HepG2 (cell line): ENCODE measurements around the gene TARDBP. TPM values are rescaled to one million over a fixed set of nuclear protein-coding genes. Genes with fewer than 3 reads are reported as not detected.
"Not testable (repeated sequence)": the region's sequence is repeated elsewhere in the genome, so short reads cannot be mapped to it uniquely, and the experiment has no call there.

Source experiments
- ATAC-seq: fragments of 200-7000 bp; cut with Tn5 transposase; 3 replicates; pipeline ENCODE4 v1.9.1; 2020; ENCODE audit warnings: mild to moderate bottlenecking, moderate library complexity
- BruUV-seq: library from RNA; stranded (reverse); fragments of 400-500 nt; replicated peaks from 2 replicates; lab custom pipeline; 2021; lab: Mats Ljungman, UMichigan
- CTCF ChIA-PET: fragments of 300-600 bp; formaldehyde crosslinking; extraction: SDS; loops from one replicate; lab custom pipeline; 2021; ENCODE audit warnings: low total read pairs, inconsistent platforms, low intra/inter-chr PET ratio; lab: Yijun Ruan, JAX
- POLR2A ChIA-PET: fragments of 350-600 bp; sonication (Branson Sonifier 250); formaldehyde crosslinking; loops from one replicate; lab custom pipeline; 2020; ENCODE audit warnings: antibody characterized with exemption, inconsistent platforms; lab: Yijun Ruan, JAX
- DNase-seq: peaks from one replicate; pipeline ENCODE4 v3.0.0-alpha.2; 2015; ENCODE audit warnings: low spot score
- FAIRE-seq: peaks from 3 replicates; lab custom pipeline; 2011; peaks lifted over from hg19 to GRCh38; lab: Jason Lieb, UNC
- H2AFZ ChIP-seq: one replicate; pipeline ENCODE4 v1.6.1; 2011; ENCODE audit warnings: low read length, inconsistent platforms
- H3K27ac ChIP-seq: fragments of 300-600 bp; 3 replicates; pipeline ENCODE4 v1.8.0; 2011; ENCODE audit warnings: mixed run types, mild to moderate bottlenecking, mixed read lengths, low read length, inconsistent platforms; ENCODE audit not compliant: insufficient read depth; ENCODE audit errors: extremely low read length
- H3K27me3 ChIP-seq, 2 experiments: fragments of 200-600 bp in 1 of 2; 2 replicates in 1 of 2; 3 replicates in 1 of 2; pipeline versions ENCODE4 v1.6.0 to v1.8.0; 2011; ENCODE audit warnings: low read length in 2 of 2, mild to moderate bottlenecking in 2 of 2, moderate library complexity in 2 of 2, inconsistent platforms in 1 of 2; ENCODE audit not compliant: insufficient read depth in 2 of 2, control insufficient read depth in 1 of 2
- H3K36me3 ChIP-seq, 2 experiments: fragments of 200-600 bp in 1 of 2; replicated peaks in 1 of 2; 2 replicates in 1 of 2; 3 replicates in 1 of 2; pipeline versions ENCODE4 v1.5.1 to v1.8.0; 2011; ENCODE audit warnings: low read length in 2 of 2, inconsistent platforms in 1 of 2; ENCODE audit not compliant: insufficient read depth in 2 of 2, control insufficient read depth in 1 of 2
- H3K4me1 ChIP-seq: 2 replicates; pipeline ENCODE4 v1.5.1; 2012; ENCODE audit warnings: low read length, inconsistent platforms; ENCODE audit not compliant: insufficient read depth
- H3K4me2 ChIP-seq: 2 replicates; pipeline ENCODE4 v1.6.0; 2011; ENCODE audit warnings: low read depth, low read length, inconsistent platforms
- H3K4me3 ChIP-seq, 3 experiments: fragments of 200-600 bp in 1 of 3; sonication (generic), shearing (Covaris generic) in 1 of 3; replicated peaks in 1 of 3; 2 replicates each; pipeline ENCODE4 v1.5.1; 2011 to 2016; ENCODE audit warnings: low read length in 3 of 3, inconsistent platforms in 2 of 3, low read depth in 2 of 3, mild to moderate bottlenecking in 2 of 3, control low read depth in 1 of 3, mixed read lengths in 1 of 3; ENCODE audit not compliant: insufficient read depth in 1 of 3
- H3K79me2 ChIP-seq: one replicate; pipeline ENCODE4 v1.6.1; 2011; ENCODE audit warnings: low read length, inconsistent platforms; ENCODE audit not compliant: insufficient read depth
- H3K9ac ChIP-seq: 2 replicates; pipeline ENCODE4 v1.6.0; 2011; ENCODE audit warnings: mild to moderate bottlenecking, low read depth, low read length, inconsistent platforms; ENCODE audit not compliant: insufficient read depth
- H3K9me3 ChIP-seq: 2 replicates; pipeline ENCODE4 v1.5.1; 2012; ENCODE audit warnings: mild to moderate bottlenecking, low read length
- H4K20me1 ChIP-seq: 2 replicates; pipeline ENCODE4 v1.6.0; 2011; ENCODE audit warnings: inconsistent platforms, mild to moderate bottlenecking, low read length, moderate library complexity; ENCODE audit not compliant: insufficient read depth
- ZNF318 ChIP-seq: sonication (generic); formaldehyde crosslinking; IDR thresholded peaks from 2 replicates; pipeline ENCODE4 v1.4.0; 2020; ENCODE audit warnings: mild to moderate bottlenecking, missing genetic modification reagents
- WGBS: methylation state at CpG from one replicate; pipeline ENCODE4 v1.1.6; 2017; ENCODE audit warnings: low lambda C conversion rate; 5-methylcytosine and 5-hydroxymethylcytosine counted together
- in situ Hi-C: cut with HindIII; loops from 2 replicates; pipeline ENCODE4 v1.10.0; 2017; ENCODE audit warnings: low pct_unique_long_range_greater_than_20kb; ENCODE audit not compliant: extremely low pct_ligation_motif_present
- intact Hi-C: fragments of 100-400 bp; cut with micrococcal nuclease; formaldehyde crosslinking; loops from one replicate; pipeline ENCODE4 v1.10.0; 2022; ENCODE audit not compliant: unreplicated experiment
- polyA plus RNA-seq, 8 experiments: library from polyadenylated mRNA; depleted of rRNA in 3 of 8; stranded (reverse) in 7 of 8; unstranded in 1 of 8; fragments of >200 nt; fragmentation: Illumina TruSeq in 4 of 8; extraction: Trizol in 4 of 8; gene quantifications; 2 replicates each; pipeline versions ENCODE4 v1.2.1 to v1.2.3, GENCODE V29; 2011 to 2016; ENCODE audit warnings: low read depth in 4 of 8, missing spikeins in 1 of 8, mixed read lengths in 1 of 8; ENCODE audit not compliant: insufficient read depth in 1 of 8
- total RNA-seq, 5 experiments: library from RNA; depleted of rRNA; stranded (reverse); fragments of >200 nt; fragmentation: Illumina TruSeq; extraction: Trizol; gene quantifications; 2 replicates each; pipeline ENCODE4 v1.2.3, GENCODE V29; 2016; ENCODE audit warnings: low read depth in 1 of 5

The TARDBP gene
- total and polyA plus RNA-seq, 2 of the 13 experiments (the other 11 are each of a cell fraction or from before 2014, with no cell fraction given): 62.4 to 93.0 TPM

GRCh38 chr1:11039351-11040104 lies 27.1 kb downstream of the TARDBP start (continued):
- no peak for TF ChIP-seq ZNF318 (CRISPR knock-in tag)

- H3K36me3 ChIP-seq, ATAC-seq, H3K4me2 ChIP-seq, POLR2A ChIA-PET, DNase-seq, intact Hi-C loops, FAIRE-seq, H3K4me3 ChIP-seq, H3K79me2 ChIP-seq, H3K4me1 ChIP-seq, H3K9me3 ChIP-seq, H4K20me1 ChIP-seq, H3K9ac ChIP-seq, H3K27ac ChIP-seq, CTCF ChIA-PET, H3K27me3 ChIP-seq, BruUV-seq, H2AFZ ChIP-seq: not testable (repeated sequence)
- WGBS: 86% methylated on average over 7 of the region's 7 CpGs
- in situ Hi-C loops: loop anchor here (25.0 kb wide), 1 partner anchor 597 kb away; no protein-coding TSS in a partner anchor
These were observed 27.6 kb downstream of the TARDBP start for GRCh38 chr1:11040105-11040429.
